Motor neuron (in vitro differentiated cells): Measurements from ENCODE around the gene RIBC2. TPM values are rescaled to one million over a fixed set of nuclear protein-coding genes. Genes with fewer than 3 reads are reported as not detected.
"Not testable (repeated sequence)": the region's sequence is repeated elsewhere in the genome, so short reads cannot be mapped to it uniquely, and the experiment has no call there.

ENCODE experiments used
- ATAC-seq, 8 experiments: fragments of 200-7000 bp; cut with Tn5 transposase; replicated peaks in 6 of 8; 2 replicates each; pipeline ENCODE4 v1.8.0; 2021; ENCODE audit warnings: mild to moderate bottlenecking in 8 of 8, moderate library complexity in 8 of 8
- H3K27ac ChIP-seq, 2 donors: fragments of 250-450 bp; sonication (Bioruptor Pico); 2 replicates each; pipeline ENCODE4 v1.9.0; 2021; ENCODE audit warnings: antibody characterized with exemption in 2 of 2, mild to moderate bottlenecking in 2 of 2, moderate library complexity in 1 of 2
- H3K4me1 ChIP-seq, 2 donors: fragments of 250-450 bp; sonication (Bioruptor Pico); replicated peaks in 1 of 2; 2 replicates each; pipeline ENCODE4 v1.6.1; 2021; ENCODE audit warnings: antibody characterized with exemption in 2 of 2, mild to moderate bottlenecking in 2 of 2, moderate library complexity in 1 of 2
- H3K4me3 ChIP-seq, 5 donors: fragments of 250-450 bp; sonication (Bioruptor Pico); 2 replicates each; pipeline ENCODE4 v1.9.0; 2021; ENCODE audit warnings: antibody characterized with exemption in 5 of 5, mild to moderate bottlenecking in 5 of 5, moderate library complexity in 4 of 5
- WGBS, 10 experiments: fragments of 450-650 bp; shearing (Covaris generic); methylation state at CpG; one replicate each; pipeline ENCODE4 v1.0.0; 2022; 5-methylcytosine and 5-hydroxymethylcytosine counted together
- in situ Hi-C, 9 experiments: fragments of 400-800 bp; cut with MboI; loops; one replicate each; pipeline ENCODE4 v1.15.0; 2021; ENCODE audit warnings: low sequenced_read_pairs in 9 of 9, low pct_unique_long_range_greater_than_20kb in 2 of 9; ENCODE audit not compliant: unreplicated experiment in 9 of 9
- total RNA-seq, 8 experiments: library from RNA; unstranded; fragments of 300-600 nt; gene quantifications; 2 replicates each; pipeline versions ENCODE4 v1.2.3 to v1.2.4, GENCODE V29; 2022

The RIBC2 gene
- 1 to 10 TPM in 3 of 8 experiments, under 1 TPM in 4, not detected in 1; 0.43 to 2.9 (median 0.92) TPM for total RNA-seq

- Histone ChIP-seq H3K4me1 (peaks cover 0 to 3% of the 10 kb centered on the region in 2 donors), H3K27ac (peak within 1 kb of the TSS in 1 of 2 donors; percentile 17), H3K4me3 (peak within 1 kb of the TSS; percentile 31 to 48 (median 38))
- 18% methylated on average over 10 of the region's 68 CpGs; no CpG with 5 or more reads in 9 of the 10 experiments for whole genome bisulfite sequencing, 10 experiments
- peak; percentile 86 to 99 (median 98) for ATAC-seq
- in situ Hi-C loops: no loop called here
These were observed at the start of gene RIBC2, which contains the start of gene SMC1B for GRCh38 chr22:45413368-45414211. Gene RIBC2, plus strand, starts transcription at chr22:45413693. Its CDS starts 194 bp downstream, at chr22:45413887. Gene SMC1B, minus strand, starts transcription at chr22:45413599. Its CDS starts 32 bp downstream, at chr22:45413567.

DNA sequence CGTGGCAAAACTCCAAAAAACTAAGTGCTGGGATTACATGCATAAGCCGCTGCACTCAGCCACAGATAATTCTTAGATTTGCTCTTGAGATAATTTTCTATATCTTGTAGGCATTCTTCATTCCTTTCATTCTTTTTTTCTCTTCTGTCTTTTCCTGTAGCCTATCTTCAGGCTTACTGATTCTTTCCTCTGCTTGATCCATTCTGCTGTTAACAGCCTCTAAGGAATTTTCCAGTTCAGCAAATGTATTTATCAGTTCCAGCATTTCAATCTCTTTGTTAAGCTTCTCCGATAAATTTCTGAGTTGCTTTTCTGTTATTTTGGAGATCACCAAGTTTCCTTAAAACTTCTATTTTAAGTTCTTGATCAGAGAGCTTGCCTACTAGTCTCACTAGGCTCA, 46.8 kb upstream of the RIBC2 start:
- in situ Hi-C loops: no loop called here
- Histone ChIP-seq H3K4me1 (no peaks in the 10 kb centered on the region), H3K27ac (no peak overlapping the region), H3K4me3 (no peak overlapping the region)
- no peak for ATAC-seq
- 0 to 100% (median 80%) methylated on average over 1 to 3 of the region's 3 CpGs for WGBS, 10 experiments

DNA sequence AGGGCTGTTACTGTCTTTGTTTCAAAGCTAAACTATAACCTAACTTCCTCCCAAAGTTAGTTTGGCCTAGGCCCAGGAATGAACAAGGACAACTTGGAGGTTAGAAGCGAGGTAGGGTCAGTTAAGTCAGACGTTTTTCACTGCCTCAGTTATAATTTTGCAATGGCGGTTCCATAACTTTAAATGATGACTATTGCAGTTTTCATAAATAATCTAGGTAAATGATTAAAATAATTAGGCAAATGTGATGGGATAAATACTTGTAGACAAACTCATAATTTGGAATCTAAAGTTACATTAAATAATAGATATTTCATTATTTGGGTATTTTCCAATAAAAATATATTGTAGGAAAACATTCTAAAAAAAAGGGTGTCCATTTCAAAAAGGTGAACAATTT, 39.9 kb upstream of the RIBC2 start:
- 40 to 88% (median 73%) methylated on average over 1 to 3 of the region's 3 CpGs for WGBS, 10 experiments
- ATAC-seq, H3K4me1 ChIP-seq, H3K27ac ChIP-seq, H3K4me3 ChIP-seq, in situ Hi-C loops: not testable (repeated sequence)

DNA sequence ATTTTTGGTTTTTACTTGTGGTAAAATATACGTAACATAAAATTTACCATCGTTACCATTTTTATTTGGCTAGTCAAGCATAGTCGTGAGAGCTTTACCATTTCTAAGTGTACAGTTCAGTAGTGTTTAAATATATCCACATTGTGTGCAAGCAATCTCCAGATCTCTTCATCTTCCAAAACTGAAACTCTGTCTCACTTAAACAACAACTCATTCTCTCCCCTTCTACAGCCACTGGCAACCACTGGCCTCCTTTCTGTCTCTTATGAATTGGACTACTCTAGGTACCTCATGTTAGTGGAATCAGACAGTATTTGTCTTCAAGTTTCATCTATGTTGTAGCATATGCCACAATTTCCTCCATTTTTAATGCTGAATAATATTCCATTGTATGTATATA, 37.5 kb upstream of the RIBC2 start:
- H3K4me1 ChIP-seq: no peaks in the 10 kb centered on the region
- no peak overlapping the region for H3K4me3 ChIP-seq
- ATAC-seq: no peak
- in situ Hi-C loops: no loop called here
- H3K27ac ChIP-seq: no peak overlapping the region
- WGBS, 10 experiments: 24 to 100% (median 83%) methylated on average over 2 to 3 of the region's 3 CpGs; no CpG with 5 or more reads in 1 of the 10 experiments

GRCh38 chr22:45376703-45377102, 36.8 kb upstream of the RIBC2 start:
- H3K4me1 ChIP-seq: no peaks in the 10 kb centered on the region
- no peak for ATAC-seq
- 75 to 100% (median 88%) methylated on average over 1 of the region's 1 CpG; no CpG with 5 or more reads in 1 of the 10 experiments for WGBS, 10 experiments
- in situ Hi-C loops: no loop called here
- H3K27ac ChIP-seq: no peak overlapping the region
- H3K4me3 ChIP-seq: no peak overlapping the region

DNA sequence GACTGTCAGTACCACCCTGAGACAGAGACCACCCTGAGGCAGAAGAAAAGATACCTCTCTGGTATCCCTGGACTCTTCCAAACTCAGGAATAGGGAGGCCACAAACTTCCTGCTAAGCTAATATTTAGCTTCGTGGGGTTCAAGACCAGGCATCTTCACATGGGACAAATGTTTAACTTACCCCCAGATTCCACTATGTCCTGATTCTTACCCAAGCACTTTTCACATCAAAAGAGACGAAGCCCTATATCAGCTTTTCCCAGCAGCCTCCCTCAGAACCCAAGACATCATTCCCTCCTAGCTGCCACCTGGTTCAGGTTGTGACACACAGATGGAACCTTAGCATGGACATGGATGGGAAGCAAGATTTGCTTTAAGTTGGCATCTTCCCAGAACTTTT, 32.1 kb upstream of the RIBC2 start:
- 0 to 100% (median 83%) methylated on average over 1 to 2 of the region's 2 CpGs; no CpG with 5 or more reads in 3 of the 10 experiments for WGBS, 10 experiments
- ATAC-seq: no peak
- no peak overlapping the region for H3K4me3 ChIP-seq
- no peak overlapping the region for H3K27ac ChIP-seq
- in situ Hi-C loops: no loop called here
- H3K4me1 ChIP-seq: no peaks in the 10 kb centered on the region

DNA sequence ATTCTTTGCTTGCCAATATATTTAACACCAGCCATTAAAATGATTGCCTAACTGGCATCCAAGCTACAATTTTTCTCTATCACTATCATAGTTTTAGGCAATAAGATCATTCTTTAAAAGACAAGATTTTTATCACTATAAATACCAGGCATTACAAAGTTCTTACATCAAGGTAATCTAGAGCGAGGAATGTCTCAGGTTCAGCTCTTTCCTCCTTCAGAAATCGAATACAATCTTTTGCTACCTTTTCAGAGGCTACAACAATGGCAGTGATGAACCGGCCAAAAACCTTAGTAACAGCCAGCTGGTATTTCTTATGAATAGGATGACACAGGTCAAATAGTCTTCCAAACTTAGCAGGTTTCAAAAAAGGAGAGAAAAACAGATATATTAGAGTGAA, 23.9 kb upstream of the RIBC2 start:
- Histone ChIP-seq H3K4me3 (no peak overlapping the region), H3K27ac (no peak overlapping the region), H3K4me1 (no peaks in the 10 kb centered on the region)
- WGBS, 10 experiments: 13 to 100% (median 82%) methylated on average over 1 to 3 of the region's 3 CpGs
- ATAC-seq: no peak
- in situ Hi-C loops: no loop called here

DNA sequence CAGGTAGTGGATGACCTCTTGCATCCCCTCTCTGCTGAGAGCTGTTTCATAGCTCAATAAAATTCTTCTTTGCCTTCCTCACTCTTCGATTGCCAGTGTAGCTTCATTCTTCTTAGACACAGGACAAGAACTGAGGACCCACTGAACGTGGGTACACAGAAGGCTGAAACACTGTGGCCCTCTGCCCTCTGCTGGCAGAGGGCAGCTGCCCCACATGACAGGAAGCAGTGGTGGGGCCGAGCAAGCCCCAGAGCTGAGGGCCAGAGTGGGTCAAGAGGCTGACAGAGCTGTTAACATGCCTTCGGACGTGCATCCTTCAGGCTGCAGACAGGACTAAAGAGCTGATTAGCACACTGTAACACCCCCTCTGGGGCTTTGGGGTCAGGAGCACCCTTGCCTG, 15.7 kb upstream of the RIBC2 start:
- Histone ChIP-seq H3K4me3 (no peak overlapping the region), H3K27ac (no peak overlapping the region), H3K4me1 (peaks cover 0 to 11% of the 10 kb centered on the region in 2 donors)
- ATAC-seq: no peak
- in situ Hi-C loops: no loop called here
- WGBS, 10 experiments: 60 to 100% (median 67%) methylated on average over 1 to 5 of the region's 5 CpGs; no CpG with 5 or more reads in 5 of the 10 experiments

- no peak for ATAC-seq
- in situ Hi-C loops: no loop called here
- peaks cover 0 to 11% of the 10 kb centered on the region in 2 donors for H3K4me1 ChIP-seq
- 0 to 100% (median 96%) methylated on average over 1 to 9 of the region's 13 CpGs; no CpG with 5 or more reads in 5 of the 10 experiments for WGBS, 10 experiments
- no peak overlapping the region for H3K27ac ChIP-seq
- H3K4me3 ChIP-seq: no peak overlapping the region
These were observed 15.3 kb upstream of the RIBC2 start for GRCh38 chr22:45398214-45398613.

GRCh38 chr22:45399712-45400445, 13.6 kb upstream of the RIBC2 start:
- no peak overlapping the region for H3K27ac ChIP-seq
- H3K4me1 ChIP-seq: peaks cover 0 to 11% of the 10 kb centered on the region in 2 donors
- ATAC-seq: peak in 4 of 8 experiments; percentile 24 to 52 (median 38)
- no peak overlapping the region for H3K4me3 ChIP-seq
- in situ Hi-C loops: no loop called here
- WGBS, 10 experiments: 33 to 75% (median 62%) methylated on average over 2 to 5 of the region's 5 CpGs; no CpG with 5 or more reads in 2 of the 10 experiments

- 38 to 88% (median 58%) methylated on average over 2 to 3 of the region's 3 CpGs; no CpG with 5 or more reads in 1 of the 10 experiments for WGBS, 10 experiments
- H3K4me1 ChIP-seq: peaks cover 0 to 11% of the 10 kb centered on the region in 2 donors
- no peak for ATAC-seq
- H3K27ac ChIP-seq: no peak overlapping the region
- in situ Hi-C loops: no loop called here
- no peak overlapping the region for H3K4me3 ChIP-seq
These were observed 11.0 kb upstream of the RIBC2 start for GRCh38 chr22:45402466-45402985.

DNA sequence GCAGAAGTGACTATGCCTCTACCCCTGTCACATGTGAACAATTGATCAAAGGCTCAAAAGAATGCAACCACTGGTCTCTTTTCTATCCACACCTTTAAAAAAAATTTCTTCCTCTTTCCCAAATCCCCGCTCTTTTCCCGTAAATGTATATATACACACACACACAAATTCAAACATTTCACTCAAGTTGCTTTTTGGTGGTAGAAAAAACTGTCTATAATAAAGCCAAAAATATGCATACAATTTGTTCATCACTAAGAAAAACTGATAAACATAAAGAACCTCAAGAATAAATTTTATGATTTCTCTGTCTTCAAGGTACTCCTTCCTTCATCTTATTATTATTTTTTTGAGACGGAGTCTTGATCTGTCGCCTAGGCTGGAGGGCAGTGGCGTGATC, 5.7 kb upstream of the RIBC2 start:
- 52 to 100% (median 91%) methylated on average over 2 to 5 of the region's 5 CpGs; no CpG with 5 or more reads in 2 of the 10 experiments for WGBS, 10 experiments
- ATAC-seq: no peak
- H3K27ac ChIP-seq: no peak overlapping the region
- in situ Hi-C loops: no loop called here
- H3K4me3 ChIP-seq: no peak overlapping the region
- no peaks in the 10 kb centered on the region for H3K4me1 ChIP-seq

DNA sequence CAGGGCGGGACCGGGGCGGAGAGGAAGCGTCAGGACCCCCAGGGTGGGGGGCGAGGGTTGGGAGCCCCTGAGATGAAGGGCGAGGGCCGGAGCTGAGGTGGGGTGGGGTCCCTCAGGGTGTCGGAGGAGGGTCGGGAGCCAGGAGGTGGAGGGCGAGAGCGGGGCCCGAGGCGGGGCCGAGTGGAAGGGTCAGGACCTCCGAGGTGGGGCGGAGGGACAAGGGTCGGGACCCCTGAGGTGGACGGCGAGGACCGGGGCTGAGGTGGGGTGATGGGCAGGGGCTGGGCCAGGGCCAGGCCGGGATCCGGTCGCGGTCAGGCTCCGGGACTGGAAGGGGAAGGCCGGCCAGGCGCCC, 503 bp upstream of the RIBC2 start:
- H3K4me3 ChIP-seq: peak overlapping the region in 2 of 5 donors; percentile 41 to 48
- in situ Hi-C loops: no loop called here
- peak overlapping the region in 1 of 2 donors; percentile 17 for H3K27ac ChIP-seq
- peaks cover 0 to 3% of the 10 kb centered on the region in 2 donors for H3K4me1 ChIP-seq
- no CpG with 5 or more reads among the region's 27 CpGs for WGBS, 10 experiments
- peak in 1 of 8 experiments; percentile 32 for ATAC-seq
